SKM-1 (cell line): ENCODE results near the gene MAP3K7CL.

Experiments used
- DNase-seq: peaks from one replicate; lab custom pipeline; 2025; ENCODE audit not compliant: unreplicated experiment; lab: John Stamatoyannopoulos, UW

Gene MAP3K7CL

GRCh38 chr21:29194342-29194741 is 63.9 kb downstream of the MAP3K7CL start:
- no peak for DNase-seq

DNA sequence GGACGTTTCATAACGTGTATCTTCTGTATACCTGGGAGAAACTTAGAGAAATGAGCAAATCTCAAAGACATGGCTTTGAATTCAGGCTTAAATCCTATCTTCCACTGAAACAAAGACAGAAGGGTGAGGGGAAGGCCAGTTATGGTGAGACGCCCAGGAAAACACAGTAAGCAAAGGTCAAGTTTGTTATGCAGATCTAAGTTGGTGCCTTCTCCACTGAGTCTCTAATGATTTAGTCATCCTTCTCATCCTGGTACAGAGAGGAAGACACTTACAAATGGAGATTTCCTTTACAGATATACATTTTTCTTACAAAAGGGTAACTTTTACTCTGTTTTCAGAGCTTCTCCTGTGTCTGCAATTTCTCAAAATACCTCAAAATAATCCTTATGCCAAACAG is 64.4 kb downstream of the MAP3K7CL start:
- DNase-seq: no peak

GRCh38 chr21:29195981-29196669 is 65.7 kb downstream of the MAP3K7CL start:
- DNase-seq: peak; percentile 98

DNA sequence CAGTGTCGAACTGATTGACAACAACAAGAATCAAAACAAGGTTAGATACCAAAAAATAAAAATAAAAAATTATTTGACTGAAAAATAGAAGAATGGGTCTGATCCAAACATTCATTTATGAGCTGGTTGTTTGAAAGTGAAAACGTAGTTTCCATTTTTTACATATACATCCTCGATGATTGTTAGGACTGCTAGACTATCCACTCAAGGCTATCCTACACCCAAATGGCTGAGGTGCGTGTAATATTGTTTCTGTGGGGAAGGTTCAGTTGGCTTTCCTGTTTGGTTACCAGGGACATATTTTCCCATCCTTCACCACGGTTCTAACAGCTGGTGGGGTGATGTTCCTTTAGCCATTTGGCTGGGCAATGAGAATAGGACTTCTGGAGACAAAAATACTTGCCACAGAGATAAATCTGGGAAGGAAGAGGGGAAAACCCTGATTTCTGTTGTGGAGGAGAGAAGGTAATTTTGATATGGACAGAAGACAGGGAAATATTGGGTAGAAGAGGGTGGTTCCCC is 66.3 kb downstream of the MAP3K7CL start:
- DNase-seq: no peak

DNA sequence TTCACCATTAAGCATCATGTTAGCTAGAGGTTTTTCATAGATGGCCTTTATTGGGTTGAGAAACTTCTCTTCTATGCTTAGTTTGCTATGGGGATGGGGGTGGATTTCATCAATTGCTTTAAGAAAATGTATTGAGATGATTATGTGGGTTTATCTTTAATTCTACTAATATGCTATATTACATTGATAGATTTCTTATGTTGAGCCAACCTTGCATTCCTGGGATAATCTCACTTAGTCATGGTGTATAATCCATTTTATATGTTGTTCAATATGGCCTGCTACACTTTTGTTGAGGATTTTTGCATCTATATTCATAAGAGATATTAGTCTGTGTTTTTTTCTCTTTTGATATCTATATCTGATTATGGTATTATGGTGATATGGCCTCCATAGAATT is 70.7 kb downstream of the MAP3K7CL start:
- DNase-seq: no peak

DNA sequence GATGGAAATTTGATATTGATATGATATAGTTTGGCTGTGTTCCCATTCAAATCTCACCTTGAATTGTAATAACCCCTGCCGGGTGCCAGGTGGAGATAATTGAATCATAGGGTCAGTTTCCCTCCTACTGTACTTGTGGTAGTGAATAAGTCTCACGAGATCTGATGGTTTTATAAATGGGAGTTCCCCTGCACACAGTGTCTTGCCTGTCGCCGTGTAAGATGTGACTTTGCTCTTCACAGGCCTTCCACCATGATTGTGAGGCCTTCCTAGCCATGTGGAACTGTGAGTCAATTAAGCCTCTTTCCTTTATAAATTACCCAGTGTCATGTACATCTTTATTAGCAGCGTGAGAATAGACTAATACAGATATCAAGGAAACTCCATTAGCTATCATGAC is 74.6 kb downstream of the MAP3K7CL start:
- no peak for DNase-seq

DNA sequence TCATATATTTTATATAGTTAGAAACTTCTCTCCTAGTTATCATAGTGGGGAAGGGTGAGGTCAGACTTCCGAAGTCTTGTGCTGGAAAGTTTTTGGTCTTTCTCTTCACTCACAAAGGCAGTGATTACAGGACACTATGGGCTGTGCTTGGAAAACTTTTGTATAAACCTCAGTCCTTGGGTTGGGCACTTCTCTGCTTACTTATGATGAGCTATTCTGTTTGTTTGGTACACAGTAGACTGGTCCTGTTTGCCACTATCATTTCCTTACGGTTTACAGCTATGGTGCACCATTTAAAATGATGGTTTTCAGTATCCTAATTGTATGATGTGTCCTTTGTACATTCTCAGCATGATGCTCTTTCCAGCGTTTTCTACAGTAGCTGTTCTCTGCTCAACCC is 75.5 kb downstream of the MAP3K7CL start:
- DNase-seq: no peak

DNA sequence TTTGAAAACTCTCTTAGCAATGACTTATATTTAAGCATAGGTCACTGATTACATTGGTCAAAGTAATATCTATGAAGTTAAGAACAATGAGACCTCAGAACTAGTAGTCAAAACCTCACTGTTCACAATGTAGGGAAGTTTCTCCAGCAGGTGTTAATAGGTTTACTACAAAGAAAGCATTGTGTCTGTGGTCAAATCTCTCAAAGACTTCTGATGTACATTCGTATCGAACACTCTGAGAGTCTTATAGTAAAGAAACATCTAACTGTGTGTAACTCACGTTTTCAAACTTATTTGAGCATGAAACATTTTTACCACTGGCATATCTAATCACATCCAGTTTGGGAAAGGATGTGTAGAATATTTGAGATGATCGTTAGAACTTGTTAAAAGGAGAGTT is 76.0 kb downstream of the MAP3K7CL start:
- DNase-seq: no peak

DNA sequence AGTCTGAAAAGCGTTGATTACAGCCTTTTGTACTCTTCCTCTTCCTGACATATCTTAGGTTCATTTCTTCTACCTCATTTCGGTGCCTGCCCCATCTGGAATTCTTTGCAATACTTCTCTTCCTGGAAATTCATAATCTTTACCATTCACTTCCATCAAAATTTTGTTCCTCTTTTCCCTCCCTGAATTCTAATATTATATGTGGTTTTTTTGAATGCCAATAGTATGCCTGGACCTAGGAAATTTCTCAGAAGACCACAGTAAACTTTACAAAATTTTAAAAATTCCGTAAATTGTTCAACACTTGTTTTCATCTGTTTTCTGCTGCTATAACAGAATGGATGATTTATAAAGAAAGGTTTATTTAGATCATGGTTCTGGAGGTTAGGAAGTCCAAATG is 76.8 kb downstream of the MAP3K7CL start:
- no peak for DNase-seq

DNA sequence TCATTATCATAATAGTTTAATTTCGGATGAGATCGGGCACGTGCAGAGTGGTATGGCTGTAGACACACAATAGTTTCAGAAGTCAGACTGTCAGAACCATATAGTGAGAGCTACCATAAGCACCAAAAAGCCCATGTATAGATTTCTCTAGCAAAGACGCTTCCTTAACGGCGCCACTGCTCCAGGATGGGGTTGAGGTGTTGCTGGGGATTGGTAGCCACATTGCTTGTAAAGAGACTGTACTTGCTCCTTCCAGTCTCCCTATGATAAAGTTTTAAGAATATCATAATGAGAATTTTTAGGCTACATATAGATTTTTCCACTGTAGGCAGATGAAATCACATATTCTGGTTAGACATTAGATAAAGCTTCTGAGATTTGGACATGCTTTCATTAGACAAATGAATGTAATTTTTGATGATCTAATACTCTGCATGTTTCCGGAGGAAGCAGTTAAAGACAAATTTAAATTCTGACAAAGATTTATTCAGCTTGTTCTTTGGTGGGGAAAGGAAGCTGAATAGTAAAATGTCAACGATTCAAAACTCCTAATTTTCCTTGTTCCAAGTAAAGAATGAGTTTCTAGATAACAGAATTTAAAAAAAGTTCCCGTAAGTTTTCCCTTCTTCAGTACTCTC is 77.7 kb downstream of the MAP3K7CL start:
- no peak for DNase-seq

DNA sequence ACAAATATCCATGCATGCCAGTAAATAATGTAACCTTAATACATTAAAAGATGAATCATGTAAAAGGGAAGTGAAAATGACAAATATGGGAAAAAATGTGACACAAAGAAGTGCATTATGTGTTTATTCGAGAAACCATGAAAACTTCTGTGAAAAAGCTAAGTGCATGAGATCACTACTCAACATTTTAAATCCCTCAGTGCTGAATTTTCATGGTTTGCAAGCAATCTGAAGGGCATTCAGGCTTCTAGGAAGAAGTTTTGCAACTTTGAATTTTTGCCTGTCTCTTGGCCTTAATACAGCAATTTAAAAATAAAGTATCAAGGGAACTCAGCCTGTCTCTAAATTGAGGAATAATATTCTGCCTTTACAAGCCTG is 78.2 kb downstream of the MAP3K7CL start:
- DNase-seq: no peak

DNA sequence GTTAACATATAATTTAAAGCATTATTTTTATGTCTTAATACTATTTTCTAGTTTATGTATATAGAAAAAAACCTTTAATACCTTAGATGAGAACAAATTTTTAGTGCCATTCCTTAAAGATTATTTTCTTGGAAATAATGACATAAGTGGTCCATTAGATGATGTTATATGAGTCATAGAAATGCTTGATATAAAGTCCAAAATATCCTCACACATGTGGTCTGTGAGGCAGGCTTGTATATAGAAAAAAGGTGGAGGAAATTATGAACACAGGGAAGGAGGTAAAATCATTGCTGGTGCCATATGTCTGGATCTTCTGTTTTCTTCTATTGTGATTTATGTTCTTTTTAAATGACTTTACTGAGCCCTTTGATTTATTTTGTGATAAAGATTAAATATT is 79.3 kb downstream of the MAP3K7CL start:
- no peak for DNase-seq

DNA sequence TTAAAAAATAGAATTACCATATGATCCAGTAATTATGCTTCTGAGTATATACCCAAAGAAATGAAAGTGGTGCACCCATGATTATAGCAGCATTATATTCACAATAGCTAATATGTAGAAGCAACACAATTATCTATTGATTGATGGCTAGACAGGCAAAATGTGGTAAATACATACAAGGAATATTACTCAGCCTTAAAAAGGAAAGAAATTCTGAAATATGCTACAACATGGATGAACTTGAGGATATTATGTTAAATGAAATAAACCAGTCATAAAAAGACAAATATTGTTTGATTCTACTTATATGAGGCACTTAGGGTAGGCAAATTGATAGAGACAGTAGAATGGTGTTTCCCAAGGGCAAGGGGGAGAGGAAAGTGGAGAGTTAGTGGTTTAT is 80.8 kb downstream of the MAP3K7CL start:
- no peak for DNase-seq

GRCh38 chr21:29212446-29212845 is 82.0 kb downstream of the MAP3K7CL start:
- DNase-seq: no peak

GRCh38 chr21:29213513-29214385 is 83.3 kb downstream of the MAP3K7CL start:
- DNase-seq: no peak

- no peak for DNase-seq
Observed at GRCh38 chr21:29215709-29216108, 85.3 kb downstream of the MAP3K7CL start.

- no peak for DNase-seq
Observed at GRCh38 chr21:29217818-29218291, 87.4 kb downstream of the MAP3K7CL start.

- DNase-seq: no peak
Observed at GRCh38 chr21:29218749-29219148, 88.3 kb downstream of the MAP3K7CL start.

DNA sequence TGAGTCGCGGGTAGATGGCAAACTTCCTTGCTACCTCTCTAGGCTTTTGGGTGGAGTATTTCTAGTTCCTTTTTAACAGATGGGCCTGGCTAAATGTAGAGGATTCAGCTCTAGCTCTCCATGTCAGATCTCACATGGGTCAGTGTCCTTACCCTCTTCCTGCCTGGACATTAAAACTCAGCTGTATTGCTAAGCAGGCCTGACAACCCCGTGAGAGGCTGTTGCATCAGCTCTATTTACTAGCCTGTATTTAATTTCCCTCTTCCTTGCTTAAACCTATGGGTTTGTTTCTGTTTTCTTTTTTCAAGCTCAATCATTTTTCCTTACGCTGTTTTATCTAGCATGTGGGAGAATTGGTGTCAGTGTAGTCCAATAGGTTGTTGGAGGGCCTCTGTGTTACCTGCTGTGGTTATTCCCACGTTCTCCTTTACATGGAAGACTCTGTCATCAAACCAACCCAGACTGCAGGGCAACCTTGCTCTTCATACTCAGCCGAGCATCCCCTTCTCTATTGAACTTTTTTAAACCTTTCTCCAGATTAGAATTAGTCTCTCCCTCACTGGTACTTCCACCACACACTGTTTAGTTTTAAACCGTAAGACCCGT is 88.8 kb downstream of the MAP3K7CL start:
- no peak for DNase-seq

- no peak for DNase-seq
Observed at GRCh38 chr21:29221253-29221744, 90.9 kb downstream of the MAP3K7CL start.

- DNase-seq: no peak
Observed at GRCh38 chr21:29224006-29224405, 93.6 kb downstream of the MAP3K7CL start.
